ENCODE results near the gene KCNT1. TPM values are rescaled to one million over a fixed set of nuclear protein-coding genes. Genes with fewer than 3 reads are reported as not detected.

KCNT1 gene
- total RNA-seq, 1 experiment from 2014 or later: not detected

- no peaks in the 10 kb centered on the region for H3K9me3 ChIP-seq (ENCODE audit: low read length)
- no peaks in the 10 kb centered on the region for H3K79me2 ChIP-seq (ENCODE audit: low read length)
- H3K4me3 ChIP-seq (ENCODE audit: low read length): no peak overlapping the region
- no peak for DNase-seq
- H2AFZ ChIP-seq (ENCODE audit: low read length): no peak overlapping the region
- H3K4me2 ChIP-seq (ENCODE audit: low read depth, low read length, poor library complexity, severe bottlenecking): no peak overlapping the region
- no peak overlapping the region for H3K27ac ChIP-seq (ENCODE audit: low read length)
- no peaks in the 10 kb centered on the region for H3K27me3 ChIP-seq (ENCODE audit: low read length)
- H3K4me1 ChIP-seq (ENCODE audit: low read length): no peaks in the 10 kb centered on the region
- H3K36me3 ChIP-seq (ENCODE audit: insufficient read depth, low read length): no peaks in the 10 kb centered on the region
- no peaks in the 10 kb centered on the region for H3K9me2 ChIP-seq (replicated peaks; ENCODE audit: insufficient read depth, low read length)
- H3K9ac ChIP-seq (ENCODE audit: low read length): no peak overlapping the region
- no peaks in the 10 kb centered on the region for H4K20me1 ChIP-seq (ENCODE audit: insufficient read depth, low read depth, low read length)
Measured at GRCh38 chr9:135788576-135789300, 86.8 kb downstream of the KCNT1 start.

GRCh38 chr9:135789838-135790291, 87.9 kb downstream of the KCNT1 start:
- H3K79me2 ChIP-seq (ENCODE audit: low read length): no peaks in the 10 kb centered on the region
- no peaks in the 10 kb centered on the region for H3K36me3 ChIP-seq (ENCODE audit: insufficient read depth, low read length)
- no peaks in the 10 kb centered on the region for H3K27me3 ChIP-seq (ENCODE audit: low read length)
- no peak overlapping the region for H3K4me2 ChIP-seq (ENCODE audit: low read depth, low read length, poor library complexity, severe bottlenecking)
- H3K9me2 ChIP-seq (replicated peaks; ENCODE audit: insufficient read depth, low read length): no peaks in the 10 kb centered on the region
- no peak overlapping the region for H3K4me3 ChIP-seq (ENCODE audit: low read length)
- H3K27ac ChIP-seq (ENCODE audit: low read length): no peak overlapping the region
- H2AFZ ChIP-seq (ENCODE audit: low read length): no peak overlapping the region
- H4K20me1 ChIP-seq (ENCODE audit: insufficient read depth, low read depth, low read length): no peaks in the 10 kb centered on the region
- no peaks in the 10 kb centered on the region for H3K4me1 ChIP-seq (ENCODE audit: low read length)
- no peak overlapping the region for H3K9ac ChIP-seq (ENCODE audit: low read length)
- H3K9me3 ChIP-seq (ENCODE audit: low read length): no peaks in the 10 kb centered on the region
- no peak for DNase-seq

DNA sequence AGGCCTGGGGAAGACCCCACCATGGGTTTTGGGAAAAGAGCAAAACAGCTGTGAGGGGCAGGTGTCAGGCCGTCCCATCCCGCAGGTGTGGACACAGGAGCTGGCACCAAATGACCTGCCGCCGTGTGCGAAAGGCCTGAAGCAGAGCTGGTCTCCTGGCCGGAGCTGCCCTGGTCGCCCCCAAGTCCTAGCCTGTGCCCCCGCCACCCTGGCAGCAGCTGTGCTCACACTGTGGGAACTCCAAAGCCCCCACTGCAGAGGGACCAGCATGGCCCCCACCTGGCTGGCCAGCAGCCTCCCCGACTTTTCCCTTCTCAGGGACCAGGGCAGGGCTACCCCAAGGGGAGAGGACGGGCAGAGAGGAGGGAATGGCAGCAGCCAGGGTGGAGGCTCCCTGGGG, 88.4 kb downstream of the KCNT1 start:
- Histone ChIP-seq H3K27me3 (ENCODE audit: low read length) (no peaks in the 10 kb centered on the region), H3K4me2 (ENCODE audit: low read depth, low read length, poor library complexity, severe bottlenecking) (no peak overlapping the region), H3K79me2 (ENCODE audit: low read length) (no peaks in the 10 kb centered on the region), H3K27ac (ENCODE audit: low read length) (no peak overlapping the region), H3K9me3 (ENCODE audit: low read length) (no peaks in the 10 kb centered on the region), H4K20me1 (ENCODE audit: insufficient read depth, low read depth, low read length) (no peaks in the 10 kb centered on the region), H3K4me1 (ENCODE audit: low read length) (no peaks in the 10 kb centered on the region), H3K9me2 (replicated peaks; ENCODE audit: insufficient read depth, low read length) (no peaks in the 10 kb centered on the region), H3K36me3 (ENCODE audit: insufficient read depth, low read length) (no peaks in the 10 kb centered on the region), H2AFZ (ENCODE audit: low read length) (no peak overlapping the region), H3K9ac (ENCODE audit: low read length) (no peak overlapping the region), H3K4me3 (ENCODE audit: low read length) (no peak overlapping the region)
- DNase-seq: no peak

GRCh38 chr9:135790850-135791249, 88.9 kb downstream of the KCNT1 start:
- no peak overlapping the region for H2AFZ ChIP-seq (ENCODE audit: low read length)
- H3K4me1 ChIP-seq (ENCODE audit: low read length): no peaks in the 10 kb centered on the region
- H3K4me2 ChIP-seq (ENCODE audit: low read depth, low read length, poor library complexity, severe bottlenecking): no peak overlapping the region
- no peak overlapping the region for H3K9ac ChIP-seq (ENCODE audit: low read length)
- H4K20me1 ChIP-seq (ENCODE audit: insufficient read depth, low read depth, low read length): no peaks in the 10 kb centered on the region
- H3K27me3 ChIP-seq (ENCODE audit: low read length): no peaks in the 10 kb centered on the region
- no peak for DNase-seq
- H3K36me3 ChIP-seq (ENCODE audit: insufficient read depth, low read length): no peaks in the 10 kb centered on the region
- H3K9me3 ChIP-seq (ENCODE audit: low read length): no peaks in the 10 kb centered on the region
- no peak overlapping the region for H3K4me3 ChIP-seq (ENCODE audit: low read length)
- no peaks in the 10 kb centered on the region for H3K9me2 ChIP-seq (replicated peaks; ENCODE audit: insufficient read depth, low read length)
- no peaks in the 10 kb centered on the region for H3K79me2 ChIP-seq (ENCODE audit: low read length)
- H3K27ac ChIP-seq (ENCODE audit: low read length): no peak overlapping the region

DNA sequence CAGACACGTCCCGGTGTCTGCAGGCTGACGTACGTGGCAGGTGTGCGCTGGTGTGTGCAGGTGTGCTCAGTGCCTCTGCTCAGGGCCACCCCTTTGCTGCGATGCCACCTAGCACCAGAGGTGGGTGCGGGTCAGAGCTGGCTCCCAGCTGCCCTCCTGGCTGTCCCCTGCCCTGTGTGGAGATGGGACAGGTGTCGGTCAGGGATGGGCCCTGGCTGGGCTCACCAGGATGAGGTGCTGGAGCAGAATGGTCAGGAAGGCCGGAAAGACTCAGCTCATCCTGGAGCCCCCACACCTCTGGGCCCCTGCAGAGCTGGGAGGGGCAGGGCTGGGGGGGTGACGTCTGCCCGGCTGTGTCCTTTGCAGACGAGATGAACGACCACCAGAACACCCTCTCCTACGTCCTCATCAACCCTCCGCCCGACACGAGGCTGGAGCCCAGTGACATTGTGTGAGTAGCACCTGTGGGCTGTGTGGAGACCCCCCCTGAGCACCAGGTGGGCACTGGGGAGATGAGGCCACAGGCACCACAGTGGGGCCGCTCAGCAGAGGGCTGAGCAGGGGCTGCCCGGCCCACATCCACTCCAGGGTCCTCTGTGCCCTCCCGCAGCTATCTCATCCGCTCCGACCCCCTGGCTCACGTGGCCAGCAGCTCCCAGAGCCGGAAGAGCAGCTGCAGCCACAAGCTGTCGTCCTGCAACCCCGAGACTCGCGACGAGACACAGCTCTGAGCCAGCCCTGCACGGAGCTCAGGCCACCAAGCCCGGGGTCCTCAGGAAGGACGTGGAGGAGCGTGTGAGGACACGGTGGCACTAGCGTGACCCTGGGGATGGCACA, 89.7 kb downstream of the KCNT1 start:
- Histone ChIP-seq H3K9me2 (replicated peaks; ENCODE audit: insufficient read depth, low read length) (no peaks in the 10 kb centered on the region), H2AFZ (ENCODE audit: low read length) (no peak overlapping the region), H3K4me2 (ENCODE audit: low read depth, low read length, poor library complexity, severe bottlenecking) (no peak overlapping the region), H3K79me2 (ENCODE audit: low read length) (no peaks in the 10 kb centered on the region), H3K36me3 (ENCODE audit: insufficient read depth, low read length) (no peaks in the 10 kb centered on the region), H3K9ac (ENCODE audit: low read length) (no peak overlapping the region), H3K4me1 (ENCODE audit: low read length) (no peaks in the 10 kb centered on the region), H3K9me3 (ENCODE audit: low read length) (no peaks in the 10 kb centered on the region), H3K27me3 (ENCODE audit: low read length) (no peaks in the 10 kb centered on the region), H3K27ac (ENCODE audit: low read length) (no peak overlapping the region), H4K20me1 (ENCODE audit: insufficient read depth, low read depth, low read length) (no peaks in the 10 kb centered on the region), H3K4me3 (ENCODE audit: low read length) (no peak overlapping the region)
- DNase-seq: no peak

GRCh38 chr9:135792268-135793128, 90.5 kb downstream of the KCNT1 start:
- H4K20me1 ChIP-seq (ENCODE audit: insufficient read depth, low read depth, low read length): no peaks in the 10 kb centered on the region
- no peaks in the 10 kb centered on the region for H3K27me3 ChIP-seq (ENCODE audit: low read length)
- no peak overlapping the region for H3K4me2 ChIP-seq (ENCODE audit: low read depth, low read length, poor library complexity, severe bottlenecking)
- H3K79me2 ChIP-seq (ENCODE audit: low read length): no peaks in the 10 kb centered on the region
- no peaks in the 10 kb centered on the region for H3K4me1 ChIP-seq (ENCODE audit: low read length)
- H3K9me2 ChIP-seq (replicated peaks; ENCODE audit: insufficient read depth, low read length): no peaks in the 10 kb centered on the region
- no peaks in the 10 kb centered on the region for H3K36me3 ChIP-seq (ENCODE audit: insufficient read depth, low read length)
- H3K9me3 ChIP-seq (ENCODE audit: low read length): no peaks in the 10 kb centered on the region
- no peak overlapping the region for H3K9ac ChIP-seq (ENCODE audit: low read length)
- DNase-seq: no peak
- H3K4me3 ChIP-seq (ENCODE audit: low read length): no peak overlapping the region
- H2AFZ ChIP-seq (ENCODE audit: low read length): no peak overlapping the region
- no peak overlapping the region for H3K27ac ChIP-seq (ENCODE audit: low read length)

- Histone ChIP-seq H3K4me2 (ENCODE audit: low read depth, low read length, poor library complexity, severe bottlenecking) (no peak overlapping the region), H4K20me1 (ENCODE audit: insufficient read depth, low read depth, low read length) (no peaks in the 10 kb centered on the region; the same call in 1 of the 2 replicates), H3K4me3 (ENCODE audit: low read length) (no peak overlapping the region), H2AFZ (ENCODE audit: low read length) (no peak overlapping the region), H3K4me1 (ENCODE audit: low read length) (no peaks in the 10 kb centered on the region), H3K9ac (ENCODE audit: low read length) (no peak overlapping the region), H3K79me2 (ENCODE audit: low read length) (no peaks in the 10 kb centered on the region), H3K9me2 (replicated peaks; ENCODE audit: insufficient read depth, low read length) (no peaks in the 10 kb centered on the region), H3K9me3 (ENCODE audit: low read length) (no peaks in the 10 kb centered on the region), H3K27ac (ENCODE audit: low read length) (no peak overlapping the region), H3K27me3 (ENCODE audit: low read length) (no peaks in the 10 kb centered on the region), H3K36me3 (ENCODE audit: insufficient read depth, low read length) (no peaks in the 10 kb centered on the region)
- no peak for DNase-seq
Measured at GRCh38 chr9:135793221-135794056, 91.5 kb downstream of the KCNT1 start.

Data from Karpas-422 (cell line).